GM19468 (cell line): ENCODE results near the gene VPREB3.
"Not testable (repeated sequence)": the region's sequence is repeated elsewhere in the genome, so short reads cannot be mapped to it uniquely, and the experiment has no call there.

Experiments used
- ATAC-seq: cut with Tn5 transposase; IDR thresholded peaks from one replicate; pipeline ENCODE4 v1.9.1; 2021; ENCODE audit warnings: mild to moderate bottlenecking, moderate library complexity, moderate number of reproducible peaks; ENCODE audit not compliant: unreplicated experiment; ENCODE audit errors: extremely low read depth

The VPREB3 gene

DNA sequence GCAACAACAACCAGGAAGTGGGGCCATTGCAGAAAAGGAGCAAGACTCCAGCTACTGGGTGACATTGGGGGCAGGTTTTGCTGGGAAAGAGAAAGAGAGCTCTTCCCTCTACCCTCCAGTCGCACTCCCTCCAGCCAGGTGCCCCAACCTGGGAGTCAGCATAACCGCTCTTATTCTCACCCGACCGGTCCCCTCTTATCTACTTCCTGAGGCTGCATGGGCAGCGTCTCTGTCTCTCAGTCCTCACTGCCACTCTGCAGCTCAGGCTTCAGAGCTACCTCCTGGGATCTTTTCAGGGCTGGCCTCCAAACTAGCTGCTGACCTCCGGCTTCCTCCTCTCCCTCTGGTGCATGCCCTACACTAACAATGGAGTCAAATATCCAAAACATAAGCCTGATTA, 8.4 kb downstream of the VPREB3 start:
- ATAC-seq: no peak

DNA sequence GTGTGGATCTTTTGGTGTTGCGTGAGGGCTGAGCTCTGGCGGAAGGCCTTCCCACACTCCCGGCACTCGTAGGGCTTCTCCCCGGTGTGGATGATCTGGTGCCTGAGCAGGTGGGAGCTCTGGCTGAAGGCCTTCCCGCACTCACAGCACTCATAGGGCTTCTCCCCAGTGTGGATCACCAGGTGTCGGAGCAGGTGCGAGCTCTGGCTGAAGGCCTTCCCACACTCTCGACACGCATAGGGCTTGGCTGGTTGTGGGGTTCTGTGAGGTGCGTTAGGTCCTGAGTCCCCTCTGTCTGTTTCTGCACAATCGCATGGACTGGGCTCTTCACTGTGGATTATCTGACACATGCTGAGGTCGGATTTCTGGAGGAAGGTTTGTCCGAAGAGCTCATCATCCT, 9.7 kb downstream of the VPREB3 start:
- ATAC-seq: no peak

DNA sequence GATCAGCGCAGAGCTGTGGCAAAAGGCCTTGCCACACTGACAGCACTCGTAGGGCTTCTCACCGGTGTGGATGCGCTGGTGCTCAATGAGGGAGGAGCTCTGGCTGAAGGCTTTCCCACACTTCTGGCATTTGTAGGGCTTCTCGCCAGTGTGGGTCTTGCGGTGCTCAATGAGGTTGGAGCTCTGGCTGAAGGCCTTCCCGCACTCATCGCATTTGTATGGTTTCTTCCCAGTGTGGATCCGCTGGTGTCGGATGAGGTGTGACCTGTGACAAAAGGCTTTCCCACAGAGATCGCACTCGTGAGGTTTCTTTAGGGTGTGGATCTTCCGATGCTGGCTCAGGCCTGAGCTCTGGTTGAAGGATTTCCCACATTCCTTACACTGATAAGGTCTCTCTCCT, 10.2 kb downstream of the VPREB3 start:
- no peak for ATAC-seq

DNA sequence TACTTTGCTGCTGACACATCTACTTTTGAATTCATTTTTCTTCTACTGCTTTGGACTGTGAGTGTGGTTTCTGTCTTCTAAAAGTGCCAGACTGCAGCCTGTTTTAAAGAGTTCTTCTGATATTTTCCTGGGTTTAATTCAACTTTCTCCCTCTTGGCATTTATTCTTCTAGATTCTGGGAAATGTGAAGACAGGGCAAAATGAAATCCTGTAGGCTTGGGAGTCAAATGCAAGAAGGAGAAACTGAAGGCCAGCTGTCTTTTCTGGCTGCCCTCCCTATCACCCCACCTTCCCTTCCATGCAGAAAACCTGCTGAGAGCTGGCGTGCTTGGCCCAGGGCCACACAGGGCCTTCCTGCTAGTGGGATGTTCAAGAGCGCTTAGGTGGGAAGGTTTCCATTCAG, 10.9 kb downstream of the VPREB3 start:
- no peak for ATAC-seq

DNA sequence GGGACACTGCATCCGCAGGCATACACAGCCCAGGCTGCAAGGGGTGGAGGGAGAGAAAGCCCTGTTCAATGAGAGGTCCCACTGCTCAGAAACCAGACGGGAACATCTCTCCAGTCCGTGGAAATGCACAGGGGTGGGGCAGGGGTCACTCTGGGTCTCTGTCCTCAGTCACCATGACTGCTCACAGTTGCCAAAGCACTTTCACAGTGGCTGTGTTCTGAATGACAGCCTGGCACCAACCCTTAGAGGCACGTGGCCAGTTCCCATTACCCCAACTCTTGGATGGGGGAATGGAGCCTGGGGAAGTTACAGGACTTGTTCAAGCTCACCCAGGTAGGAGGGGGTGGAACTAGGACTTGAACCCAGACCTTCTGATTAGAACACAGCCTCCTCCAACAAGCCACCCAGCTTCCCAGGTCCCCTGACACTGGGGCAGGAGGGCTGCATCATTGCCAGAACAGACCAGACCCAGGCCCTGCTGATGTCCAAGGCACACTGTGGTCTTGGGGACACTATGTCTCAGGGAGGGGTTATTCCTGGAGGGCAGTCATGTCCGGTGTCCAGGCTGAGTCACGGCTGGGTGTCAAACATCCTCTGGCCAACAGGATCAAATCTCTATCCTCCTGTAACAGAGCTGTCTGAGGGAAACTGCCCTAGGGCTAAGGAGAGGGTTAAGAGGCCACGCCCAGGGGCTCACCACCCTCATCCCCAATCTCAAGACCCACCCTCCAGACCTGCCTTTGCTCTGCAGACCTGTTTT, 11.5 kb downstream of the VPREB3 start:
- no peak for ATAC-seq

DNA sequence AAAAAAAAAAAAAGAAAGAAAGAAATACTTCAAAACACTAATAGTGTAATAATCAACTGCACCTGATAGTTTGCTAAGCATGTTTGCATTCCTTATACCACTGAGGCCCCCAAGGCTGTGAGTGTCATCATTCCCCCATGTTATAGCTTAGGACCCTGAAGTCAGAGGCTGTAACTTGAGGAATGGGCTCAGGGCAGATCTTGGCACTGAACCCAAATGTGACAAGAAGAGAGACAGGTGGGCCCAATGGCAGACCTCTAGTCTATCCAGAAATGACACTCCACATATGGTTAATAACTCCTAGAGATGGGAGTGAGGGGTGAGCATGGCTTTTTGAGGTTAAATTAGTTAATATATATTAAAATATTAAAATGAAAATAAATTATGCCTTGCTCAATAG, 16.5 kb downstream of the VPREB3 start:
- no peak for ATAC-seq

DNA sequence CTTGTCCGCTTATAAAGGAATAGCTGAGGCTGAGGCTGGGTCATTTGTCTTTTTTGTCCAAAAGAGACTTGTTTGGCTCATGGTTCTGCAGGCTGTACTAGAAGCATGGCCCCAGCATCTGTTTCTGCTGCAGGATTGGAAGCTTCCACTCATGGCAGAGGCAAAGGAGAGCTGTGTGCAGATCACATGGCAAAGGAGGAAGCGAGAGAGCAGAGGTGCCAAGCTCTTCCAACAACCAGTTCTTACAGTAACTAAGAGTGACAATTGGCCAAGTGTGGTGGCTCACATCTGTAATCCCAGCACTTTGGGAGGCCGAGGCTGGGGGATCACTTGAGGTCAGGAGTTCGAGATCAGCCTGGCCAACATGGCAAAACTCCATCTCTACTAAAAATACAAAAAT, 26.1 kb downstream of the VPREB3 start:
- ATAC-seq: not testable (repeated sequence)

DNA sequence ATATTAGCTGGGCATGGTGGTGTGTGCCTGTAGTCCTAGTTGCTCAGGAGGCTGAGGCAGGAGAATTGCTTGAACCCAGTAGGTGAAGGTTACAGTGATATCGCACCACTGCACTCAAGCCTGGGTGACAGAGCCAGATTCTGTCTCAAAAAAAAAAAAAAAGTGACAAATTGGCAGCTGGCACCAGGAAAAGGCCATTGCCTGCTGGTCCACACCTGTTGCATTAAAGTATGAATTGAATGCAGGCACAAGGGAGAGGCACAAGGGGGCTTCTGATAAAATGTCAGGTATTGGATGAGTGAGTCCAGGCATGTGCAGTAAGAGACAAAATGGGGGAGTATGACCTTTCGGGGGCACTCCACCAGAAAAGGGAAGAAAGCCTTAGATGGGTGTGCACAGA, 31.5 kb downstream of the VPREB3 start:
- no peak for ATAC-seq

DNA sequence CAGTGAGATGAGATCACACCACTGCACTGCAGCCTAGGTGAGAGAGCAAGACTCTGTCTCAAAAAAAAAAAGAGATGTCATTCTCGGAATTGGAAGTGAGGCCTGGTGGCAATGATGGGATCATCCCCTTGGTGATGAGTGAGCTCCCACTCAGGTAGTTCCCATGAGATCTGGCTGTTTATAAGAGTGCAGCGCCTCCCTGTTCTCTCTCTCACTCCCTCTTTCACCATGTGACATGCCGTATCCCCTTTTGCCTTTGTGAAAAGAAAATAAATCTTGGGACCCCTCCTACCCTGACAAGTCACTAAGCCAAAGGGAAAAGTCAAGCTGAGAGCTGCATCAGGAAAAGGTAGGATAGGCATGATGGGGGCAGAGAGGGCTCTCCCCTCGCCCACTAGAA, 32.1 kb downstream of the VPREB3 start:
- no peak for ATAC-seq

DNA sequence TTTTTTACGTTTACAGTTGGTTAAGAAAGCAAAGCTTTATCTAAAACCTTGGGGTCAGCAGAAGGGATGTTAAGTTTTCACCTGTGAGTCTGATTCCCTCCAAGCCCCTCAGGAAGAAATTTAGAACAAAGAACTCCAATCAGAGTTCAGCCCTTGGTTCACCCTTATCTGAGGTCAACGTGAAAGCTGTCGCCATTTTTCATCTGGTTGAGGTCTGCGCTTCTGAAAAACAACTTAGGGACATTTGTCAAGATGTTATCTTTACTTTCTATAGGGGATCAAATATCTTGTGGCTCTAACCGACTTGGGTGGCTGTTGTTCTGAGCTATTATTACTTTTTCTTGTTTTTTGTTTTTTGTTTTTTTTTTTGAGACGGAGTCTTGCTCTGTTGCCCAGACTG, 33.4 kb downstream of the VPREB3 start:
- no peak for ATAC-seq

DNA sequence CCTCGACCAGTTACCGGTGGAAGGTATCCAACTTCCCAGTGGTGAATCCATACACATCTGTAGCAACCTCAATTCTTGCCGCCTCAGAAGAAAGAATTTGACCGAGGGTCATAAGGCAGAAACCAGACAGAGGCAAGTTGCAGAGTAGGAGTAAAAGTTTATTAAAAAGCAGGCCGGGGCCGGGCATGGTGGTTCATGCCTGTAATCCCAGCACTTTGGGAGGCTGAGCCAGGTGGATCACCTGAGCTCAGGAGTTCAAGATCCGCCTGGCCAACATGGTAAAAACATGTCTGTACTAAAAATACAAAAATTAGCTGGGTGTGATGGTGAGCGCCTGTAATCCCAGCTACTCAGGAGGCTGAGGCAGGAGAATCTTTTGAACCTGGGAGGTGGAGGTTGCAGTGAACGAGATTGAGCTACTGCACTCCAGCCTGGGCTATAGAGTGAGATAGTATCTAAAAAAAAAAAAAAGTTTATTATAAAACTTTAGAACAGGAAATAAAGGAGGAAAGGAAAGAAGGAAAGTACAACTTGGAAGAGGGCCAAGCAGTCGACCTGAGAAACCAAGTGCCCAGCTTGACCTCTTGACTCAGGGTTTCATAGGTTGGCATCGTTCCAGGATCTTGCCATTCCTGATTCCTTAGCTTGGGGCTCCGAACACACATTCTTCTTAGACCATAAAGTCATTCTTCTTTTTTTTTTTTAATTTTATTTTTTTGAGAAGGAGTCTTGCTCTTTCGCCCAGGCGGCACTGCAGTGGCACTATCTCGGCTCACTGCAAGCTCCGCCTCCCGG, 35.7 kb downstream of the VPREB3 start:
- no peak for ATAC-seq

DNA sequence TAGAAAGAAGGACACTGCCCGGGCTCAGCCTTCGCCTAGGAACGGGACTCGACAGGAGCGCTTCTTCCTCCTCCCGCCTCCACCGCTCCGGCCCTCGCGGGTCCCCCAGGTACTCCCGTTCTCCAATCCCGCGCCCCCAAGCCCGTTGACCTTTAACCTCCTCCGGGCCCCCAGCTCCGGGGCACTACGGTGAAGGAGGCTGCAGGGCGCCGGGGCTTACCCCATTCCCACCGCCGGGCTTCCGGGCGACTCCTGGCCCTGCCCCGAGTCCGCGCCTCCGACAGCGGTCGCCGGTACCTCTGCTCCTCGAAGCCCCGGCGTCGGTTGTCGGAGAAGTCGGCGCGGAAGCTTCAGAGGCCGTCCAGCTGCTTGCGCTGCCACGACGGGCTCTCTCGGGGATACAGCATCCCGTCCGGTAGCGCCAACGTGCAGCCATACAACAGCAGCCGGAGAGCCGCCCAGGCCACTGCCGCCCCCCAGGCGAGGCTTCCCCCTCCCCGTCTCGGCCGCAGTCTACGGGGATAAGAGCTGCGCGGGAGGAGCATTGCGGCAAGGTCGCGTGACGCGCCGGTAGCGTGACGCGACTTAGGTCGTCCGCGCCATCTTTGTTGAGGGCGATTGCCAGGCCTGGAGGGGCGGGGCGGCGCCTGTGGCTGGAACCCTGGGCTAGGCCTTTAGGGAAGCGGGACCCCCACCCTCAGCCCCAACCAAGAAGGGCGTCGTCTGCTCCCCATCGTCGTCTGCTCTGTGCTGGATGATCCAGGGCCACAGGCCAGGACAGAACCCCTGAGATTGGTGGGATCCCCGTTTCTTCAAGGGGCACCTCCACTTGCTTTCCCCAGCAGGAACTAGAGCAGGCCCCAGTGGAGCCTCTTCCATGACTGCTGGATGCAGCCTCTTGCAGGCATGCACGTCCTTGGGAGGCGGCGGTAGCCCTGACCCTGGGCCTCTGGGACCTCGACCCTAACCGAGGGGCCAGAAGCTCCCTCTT, 37.1 kb downstream of the VPREB3 start:
- ATAC-seq: no peak

DNA sequence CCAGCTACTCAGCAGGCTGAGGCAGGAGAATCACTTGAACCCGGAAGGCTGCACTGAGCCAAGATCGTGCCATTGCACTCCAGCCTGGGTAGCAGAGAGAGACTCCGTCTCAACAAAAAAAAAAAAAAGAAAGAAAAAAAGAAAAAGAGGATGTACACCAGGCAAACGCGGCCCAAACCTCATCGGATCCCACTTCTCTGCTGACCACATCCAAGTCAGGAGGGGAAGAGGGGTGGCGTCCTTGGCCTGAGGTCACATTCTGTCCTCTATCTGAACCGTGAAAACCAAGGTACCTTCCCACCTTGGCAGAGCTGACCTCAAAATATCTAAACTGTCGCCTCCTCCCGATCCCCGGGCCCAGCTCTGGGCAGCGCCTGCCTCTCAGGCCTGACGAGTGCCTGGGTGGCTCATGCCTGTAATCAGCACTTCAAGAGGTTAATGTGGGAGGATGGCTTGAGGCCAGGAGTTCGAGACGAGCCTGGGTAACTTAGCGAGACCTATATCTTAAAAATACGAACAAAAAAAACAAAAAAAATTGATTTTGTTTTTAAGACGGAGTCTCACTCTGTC, 38.3 kb downstream of the VPREB3 start:
- no peak for ATAC-seq

DNA sequence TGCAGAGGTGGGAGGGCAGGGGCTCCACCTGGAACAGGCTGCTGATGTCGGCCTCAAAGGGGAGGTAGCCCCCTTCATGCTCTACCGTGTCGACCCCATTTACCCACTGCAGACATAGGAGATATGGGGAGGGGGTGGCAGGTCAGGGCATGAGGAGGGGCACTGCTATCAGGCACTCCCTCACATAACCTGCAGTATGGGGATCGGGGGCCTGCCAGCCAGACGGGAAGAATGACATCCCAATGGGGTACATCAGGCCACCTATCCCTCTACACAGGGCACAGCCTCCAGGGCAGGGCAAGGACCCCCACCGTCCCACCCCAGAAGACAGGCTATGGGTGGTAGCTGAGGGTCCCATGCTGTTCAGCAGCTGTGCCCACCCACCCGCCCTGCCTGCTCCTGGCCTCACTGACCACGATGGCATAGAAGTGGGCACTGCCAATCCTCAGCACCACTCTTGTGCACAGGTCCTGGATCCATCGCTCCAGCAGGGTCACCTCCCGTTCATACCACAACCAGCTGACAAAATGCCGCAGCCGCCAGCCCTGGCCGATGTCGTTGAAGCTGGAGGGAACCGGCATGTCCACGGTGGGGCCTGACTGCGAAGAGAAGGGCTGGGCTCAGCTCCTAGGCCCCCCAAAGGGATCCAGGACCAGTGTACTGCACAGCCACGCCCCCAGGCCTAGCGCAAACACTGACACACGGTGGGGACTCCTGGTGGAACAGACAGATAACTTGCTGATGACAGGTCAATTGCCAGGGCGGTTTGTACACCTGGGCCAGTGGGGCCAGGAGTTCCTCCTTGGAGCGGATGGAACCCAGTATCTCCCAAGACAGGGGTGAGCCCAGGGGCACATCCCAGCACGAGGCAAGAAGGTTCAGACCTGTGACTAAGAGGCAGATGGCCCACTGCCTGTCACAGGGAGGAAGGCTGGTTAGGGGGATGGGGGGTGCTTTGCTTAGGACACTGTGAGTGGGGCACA, 39.3 kb downstream of the VPREB3 start:
- ATAC-seq: no peak

DNA sequence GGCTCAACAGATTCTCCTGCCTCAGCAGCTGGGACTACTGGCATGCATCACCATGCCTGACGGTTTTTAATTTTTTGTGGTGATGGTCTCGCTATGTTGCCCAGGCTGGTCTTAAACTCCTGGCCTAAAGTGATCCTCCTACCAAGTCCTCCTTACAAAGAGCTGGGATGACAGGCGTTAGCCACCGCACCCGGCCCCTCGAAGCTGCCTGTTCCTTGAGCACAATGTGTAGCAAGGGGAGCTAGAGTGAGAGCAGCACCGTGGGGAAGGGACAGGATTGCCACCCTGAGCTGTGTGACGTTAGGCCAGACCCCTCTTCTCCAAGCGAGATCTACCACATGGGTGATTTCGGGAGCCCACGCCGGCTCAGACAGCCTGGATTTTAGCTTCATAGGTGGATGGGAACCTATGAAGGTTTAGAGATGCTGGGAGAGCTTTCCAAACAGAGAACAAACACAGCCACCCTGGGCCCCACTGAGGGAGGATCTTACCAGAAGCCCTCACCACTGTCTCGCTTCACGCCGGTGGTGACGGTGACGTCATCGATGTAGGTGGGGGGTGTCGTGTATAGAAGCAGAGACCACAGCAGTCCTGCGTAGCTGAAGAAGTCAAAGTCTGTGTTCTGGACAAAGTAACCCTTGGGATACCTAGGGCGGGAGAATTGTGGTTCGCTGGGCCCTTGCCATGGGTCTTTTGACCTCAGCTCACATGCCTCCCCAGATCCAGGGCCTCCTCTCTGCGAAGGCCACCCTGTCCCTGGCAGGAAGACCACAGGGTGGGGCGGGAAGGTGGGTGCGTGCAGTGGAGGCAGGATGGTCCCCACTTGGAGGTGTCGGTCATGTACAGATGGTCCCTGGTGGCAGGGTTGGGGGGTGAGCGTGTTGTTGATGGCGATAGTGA, 40.3 kb downstream of the VPREB3 start:
- ATAC-seq: no peak

DNA sequence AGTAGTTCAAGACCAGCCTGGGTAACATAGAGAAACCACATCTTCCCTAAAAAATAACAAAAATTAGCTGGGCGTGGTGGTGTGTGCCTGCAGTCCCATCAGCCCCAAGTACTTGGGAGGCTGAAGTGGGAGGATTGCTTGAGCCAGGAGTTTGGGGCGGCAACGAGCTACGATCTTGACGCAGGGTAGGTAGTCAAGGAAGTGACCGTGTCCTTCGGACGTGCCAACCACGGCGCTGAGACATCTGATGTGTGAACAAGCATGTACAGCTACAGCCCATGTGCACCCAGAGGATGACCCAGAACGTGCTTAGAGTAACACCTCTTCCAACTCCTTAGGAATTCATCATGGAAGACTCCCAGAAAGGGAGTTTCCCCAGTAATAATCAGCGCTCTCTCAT, 42.0 kb downstream of the VPREB3 start:
- no peak for ATAC-seq

DNA sequence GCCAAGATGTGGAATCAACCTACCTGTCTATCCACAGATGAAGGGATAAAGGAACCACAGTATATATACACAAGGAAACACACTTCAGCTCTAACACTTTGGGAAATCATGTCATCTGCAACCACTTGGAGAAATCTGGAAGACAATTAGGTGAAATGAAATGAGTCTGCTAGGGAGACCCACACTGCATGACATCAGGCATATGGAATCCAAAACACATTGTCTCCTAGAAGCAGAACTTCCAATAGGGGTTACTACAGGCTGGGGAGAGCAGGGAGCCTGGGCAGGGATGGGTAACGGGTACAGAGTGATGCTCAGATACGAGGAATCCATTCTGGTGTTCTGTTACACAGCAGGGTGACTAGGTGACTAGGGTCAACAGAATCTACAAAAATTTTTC, 45.1 kb downstream of the VPREB3 start:
- ATAC-seq: no peak

DNA sequence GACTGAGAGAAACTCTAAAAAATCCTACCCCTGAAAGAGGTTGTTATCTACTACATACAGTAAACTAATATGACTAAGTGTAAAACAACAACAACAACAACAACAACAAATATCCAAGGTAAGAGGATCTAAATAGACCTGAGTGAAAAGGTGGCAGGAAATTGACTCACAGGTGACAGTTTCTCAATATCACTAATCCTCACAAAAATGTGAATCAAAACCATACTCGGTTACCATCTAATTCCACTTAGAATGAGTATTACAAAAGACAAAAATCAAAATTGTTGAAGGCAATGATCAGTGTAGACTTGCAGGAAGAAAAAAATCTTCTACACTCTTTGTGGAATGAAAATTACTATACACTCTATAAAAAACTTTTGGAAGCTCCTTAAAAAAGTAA, 46.0 kb downstream of the VPREB3 start:
- no peak for ATAC-seq
